Tibial nerve (tissue), 3 donors: ENCODE measurements around the gene ARHGEF17.

ENCODE experiments used
- POLR2A ChIP-seq, 2 donors: fragments of 450-650 bp; IDR thresholded peaks; one replicate each; pipeline ENCODE4 v1.6.1; 2017; ENCODE audit warnings: antibody characterized with exemption in 2 of 2, mild to moderate bottlenecking in 2 of 2, moderate library complexity in 2 of 2
- TF ChIP-seq, protein P1 (sequence below), 5 experiments: fragments of 200-600 bp in 3 of 5; fragments of 450-650 bp in 2 of 5; sonication (generic) in 3 of 5; IDR thresholded peaks; one replicate each; pipeline ENCODE4 v1.5.1; 2016 to 2019; ENCODE audit warnings: antibody characterized with exemption in 5 of 5, mild to moderate bottlenecking in 3 of 5, moderate library complexity in 2 of 5

DNA sequence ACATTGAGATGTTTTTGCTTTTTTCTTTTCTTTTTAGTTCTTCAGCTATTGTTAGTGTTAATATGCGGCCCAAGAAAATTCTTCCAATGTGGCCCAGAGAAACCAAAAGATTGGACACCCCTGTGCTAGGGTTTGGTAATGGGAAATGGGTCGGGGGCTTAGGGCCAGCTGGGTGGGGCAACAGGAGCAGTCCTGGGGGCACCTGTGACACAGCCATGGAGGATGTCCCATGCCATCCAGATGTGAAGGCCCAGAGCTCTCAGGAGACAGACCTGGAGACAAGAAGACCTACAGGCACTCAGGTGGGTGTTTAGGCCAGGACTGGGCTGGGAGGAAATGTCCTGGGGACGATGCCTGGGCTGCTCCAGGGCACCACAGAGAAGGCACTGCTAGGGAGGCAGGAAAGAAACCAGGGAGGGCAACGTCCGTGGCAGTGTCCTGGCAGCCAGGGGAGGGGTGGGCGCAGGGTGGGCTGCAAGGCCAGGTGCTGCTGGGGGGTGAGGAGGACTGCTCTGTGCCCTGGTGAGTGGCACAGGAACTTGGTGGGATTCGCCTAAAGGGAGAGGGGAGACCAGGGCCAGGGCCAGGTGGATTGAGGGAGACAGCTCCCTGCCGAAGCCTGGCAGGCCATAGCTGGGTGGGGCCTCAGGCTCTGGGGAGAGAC is 89.5 kb downstream of the ARHGEF17 start:
- TF ChIP-seq, protein P1, sequence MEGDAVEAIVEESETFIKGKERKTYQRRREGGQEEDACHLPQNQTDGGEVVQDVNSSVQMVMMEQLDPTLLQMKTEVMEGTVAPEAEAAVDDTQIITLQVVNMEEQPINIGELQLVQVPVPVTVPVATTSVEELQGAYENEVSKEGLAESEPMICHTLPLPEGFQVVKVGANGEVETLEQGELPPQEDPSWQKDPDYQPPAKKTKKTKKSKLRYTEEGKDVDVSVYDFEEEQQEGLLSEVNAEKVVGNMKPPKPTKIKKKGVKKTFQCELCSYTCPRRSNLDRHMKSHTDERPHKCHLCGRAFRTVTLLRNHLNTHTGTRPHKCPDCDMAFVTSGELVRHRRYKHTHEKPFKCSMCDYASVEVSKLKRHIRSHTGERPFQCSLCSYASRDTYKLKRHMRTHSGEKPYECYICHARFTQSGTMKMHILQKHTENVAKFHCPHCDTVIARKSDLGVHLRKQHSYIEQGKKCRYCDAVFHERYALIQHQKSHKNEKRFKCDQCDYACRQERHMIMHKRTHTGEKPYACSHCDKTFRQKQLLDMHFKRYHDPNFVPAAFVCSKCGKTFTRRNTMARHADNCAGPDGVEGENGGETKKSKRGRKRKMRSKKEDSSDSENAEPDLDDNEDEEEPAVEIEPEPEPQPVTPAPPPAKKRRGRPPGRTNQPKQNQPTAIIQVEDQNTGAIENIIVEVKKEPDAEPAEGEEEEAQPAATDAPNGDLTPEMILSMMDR (IDR thresholded peaks at IDR 0.05), result no peak
- no peak for TF ChIP-seq POLR2A (IDR thresholded peaks at IDR 0.05)
